Measurements from ENCODE around the gene EID2.

DNA sequence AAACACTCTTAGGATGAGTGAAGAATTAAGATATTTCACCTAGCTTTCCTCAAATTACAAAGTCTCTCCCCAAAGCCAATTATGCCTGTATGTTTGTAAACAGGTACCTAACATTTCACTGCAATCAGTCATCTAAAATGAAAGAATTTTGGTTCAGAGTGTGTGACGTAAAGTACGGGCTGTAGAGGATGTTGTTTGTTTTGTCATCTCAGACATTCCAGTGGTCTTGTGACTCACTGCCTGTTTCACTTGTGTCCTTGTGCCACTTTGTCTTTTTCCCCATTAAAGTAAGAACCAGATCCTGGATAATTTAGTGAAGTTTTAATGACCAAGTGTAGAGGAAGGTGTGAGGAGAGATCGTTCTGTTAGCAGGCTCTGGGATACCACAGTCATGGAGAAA lies 28.6 kb upstream of the EID2 start:
- TF ChIP-seq, protein P1, sequence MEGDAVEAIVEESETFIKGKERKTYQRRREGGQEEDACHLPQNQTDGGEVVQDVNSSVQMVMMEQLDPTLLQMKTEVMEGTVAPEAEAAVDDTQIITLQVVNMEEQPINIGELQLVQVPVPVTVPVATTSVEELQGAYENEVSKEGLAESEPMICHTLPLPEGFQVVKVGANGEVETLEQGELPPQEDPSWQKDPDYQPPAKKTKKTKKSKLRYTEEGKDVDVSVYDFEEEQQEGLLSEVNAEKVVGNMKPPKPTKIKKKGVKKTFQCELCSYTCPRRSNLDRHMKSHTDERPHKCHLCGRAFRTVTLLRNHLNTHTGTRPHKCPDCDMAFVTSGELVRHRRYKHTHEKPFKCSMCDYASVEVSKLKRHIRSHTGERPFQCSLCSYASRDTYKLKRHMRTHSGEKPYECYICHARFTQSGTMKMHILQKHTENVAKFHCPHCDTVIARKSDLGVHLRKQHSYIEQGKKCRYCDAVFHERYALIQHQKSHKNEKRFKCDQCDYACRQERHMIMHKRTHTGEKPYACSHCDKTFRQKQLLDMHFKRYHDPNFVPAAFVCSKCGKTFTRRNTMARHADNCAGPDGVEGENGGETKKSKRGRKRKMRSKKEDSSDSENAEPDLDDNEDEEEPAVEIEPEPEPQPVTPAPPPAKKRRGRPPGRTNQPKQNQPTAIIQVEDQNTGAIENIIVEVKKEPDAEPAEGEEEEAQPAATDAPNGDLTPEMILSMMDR (IDR thresholded peaks at IDR 0.05; ENCODE audit: insufficient read depth, low read depth, low read length): no peak
- no peak for TF ChIP-seq EZH2 (IDR thresholded peaks at IDR 0.05; ENCODE audit: insufficient read depth, low read length)
